GM19438 (cell line): Measurements from ENCODE around the gene HES2.
A peak's percentile ranks its signal among the peaks of the same experiment; 100 is the strongest.
"Not testable (repeated sequence)": the region's sequence is repeated elsewhere in the genome, so short reads cannot be mapped to it uniquely, and the experiment has no call there.

Experiments used
- ATAC-seq: cut with Tn5 transposase; IDR thresholded peaks from one replicate; pipeline ENCODE4 v1.9.1; 2021; ENCODE audit warnings: low read depth; ENCODE audit not compliant: unreplicated experiment

HES2 gene

DNA sequence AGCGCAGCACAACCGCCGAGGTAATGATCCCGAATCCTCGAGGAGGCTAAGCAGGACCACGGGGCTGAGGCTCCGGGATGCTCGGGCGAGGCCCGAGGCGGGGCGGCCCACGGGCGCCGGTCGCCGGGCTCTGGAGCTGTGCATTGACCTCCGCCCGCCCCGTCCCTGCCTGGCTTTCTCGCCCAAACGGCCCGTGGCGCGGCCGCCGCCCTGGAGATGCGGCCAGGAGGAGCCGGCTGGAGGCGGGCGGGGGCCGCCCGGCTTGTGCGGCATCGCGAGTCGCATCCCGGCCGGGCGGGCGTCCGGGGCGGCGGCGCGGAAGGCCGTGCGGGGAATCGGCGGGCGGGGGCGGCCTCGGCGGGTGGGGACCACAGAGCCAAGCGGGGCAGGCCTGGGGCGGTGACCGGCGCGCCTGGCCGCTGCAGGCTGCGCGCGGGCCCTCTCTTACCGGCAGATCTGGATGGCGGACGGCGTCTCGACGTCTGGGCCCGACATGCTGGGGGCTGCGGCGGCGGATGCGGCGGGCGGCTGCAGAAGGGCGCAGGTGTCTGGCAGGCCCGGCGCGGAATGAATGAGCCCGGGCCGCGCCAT lies 26.8 kb downstream of the HES2 start:
- ATAC-seq = peak; percentile 6

GRCh38 chr1:6391951-6392808 lies 27.5 kb downstream of the HES2 start:
- peak; percentile 1 for ATAC-seq

DNA sequence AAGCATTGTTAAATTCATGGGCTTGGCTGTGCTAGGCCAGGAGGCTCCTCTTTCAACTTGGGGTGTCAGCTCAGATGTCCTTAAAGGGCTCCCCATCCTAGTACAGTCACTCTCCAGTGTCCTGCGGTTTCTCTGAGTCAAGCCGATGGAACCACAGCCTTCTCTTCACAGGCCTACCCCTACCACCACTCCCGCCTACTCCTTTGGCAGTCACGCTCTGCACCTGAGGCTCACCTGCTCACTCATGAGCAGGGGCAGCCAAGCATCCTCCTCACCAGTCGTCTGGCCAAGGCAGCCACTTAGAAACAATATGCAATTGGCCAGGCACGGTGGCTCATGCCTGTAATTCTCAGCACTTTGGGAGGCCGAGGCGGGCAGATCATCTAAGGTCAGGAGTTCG lies 29.7 kb downstream of the HES2 start:
- ATAC-seq = no peak

DNA sequence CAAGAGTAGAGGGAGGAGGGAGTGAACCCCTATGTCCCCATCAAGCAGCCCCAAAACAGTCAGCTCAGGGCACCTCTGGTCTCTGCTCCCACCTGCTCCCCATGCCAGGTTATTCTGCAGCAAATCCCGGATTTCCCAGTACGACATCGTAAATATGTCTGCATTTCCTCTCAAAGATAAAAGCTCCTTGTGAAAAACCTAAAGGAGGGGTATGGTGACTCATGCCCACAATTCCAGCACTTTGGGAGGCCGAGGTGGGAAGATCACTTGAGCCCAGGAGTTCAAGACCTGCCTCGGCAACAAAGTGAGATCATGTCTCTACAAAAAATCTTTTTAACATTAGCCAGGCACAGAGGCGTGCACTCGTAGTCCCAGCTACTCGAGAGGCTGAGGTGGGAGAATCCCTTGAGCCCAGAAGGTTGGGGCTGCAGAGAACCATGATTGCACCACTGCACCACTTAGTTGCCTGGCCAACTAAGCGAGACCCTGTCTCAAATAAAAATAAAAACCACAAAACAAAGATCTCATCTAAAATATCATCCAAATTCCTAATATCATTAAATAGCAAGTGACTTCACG lies 33.3 kb downstream of the HES2 start:
- ATAC-seq = no peak

GRCh38 chr1:6385488-6386191 lies 34.1 kb downstream of the HES2 start:
- ATAC-seq = no peak

- ATAC-seq = no peak
Measured at GRCh38 chr1:6384962-6385361, 34.8 kb downstream of the HES2 start.

DNA sequence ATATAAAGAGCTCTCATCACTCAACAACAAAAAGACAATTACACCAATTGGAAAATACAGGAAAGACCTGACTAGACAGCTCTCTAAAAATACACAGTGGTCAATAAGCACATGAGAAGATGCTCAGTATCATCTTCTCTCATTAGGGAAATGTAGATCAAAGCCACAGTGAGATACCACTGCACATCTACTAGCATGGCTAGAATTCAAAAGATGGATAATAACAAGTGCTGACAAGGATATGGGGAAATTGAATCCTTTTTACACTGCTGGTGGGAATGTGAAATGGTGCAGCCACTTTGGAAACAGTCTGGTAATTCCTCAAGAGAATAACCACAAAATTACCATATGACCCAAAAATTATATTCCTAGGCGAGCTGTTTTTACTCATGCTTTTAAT lies 35.6 kb downstream of the HES2 start:
- no peak for ATAC-seq

DNA sequence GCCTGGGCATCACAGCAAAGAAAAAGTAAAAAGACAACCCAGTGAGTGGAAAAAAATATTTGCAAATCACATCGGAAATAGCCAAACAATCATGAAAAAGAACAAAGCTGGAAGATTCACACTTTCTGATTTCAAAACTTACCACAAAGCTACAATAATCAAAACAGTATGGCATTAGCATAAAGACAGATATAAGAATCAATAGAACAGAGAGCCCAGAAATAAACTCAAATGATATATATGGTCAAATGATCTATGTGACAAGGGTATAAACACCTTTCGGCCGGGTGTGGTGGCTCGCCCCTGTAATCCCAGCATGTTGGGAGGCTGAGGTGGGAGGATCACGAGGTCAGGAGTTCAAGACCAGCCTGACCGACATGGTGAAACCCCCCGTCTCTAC lies 39.7 kb downstream of the HES2 start:
- no peak for ATAC-seq

- ATAC-seq = no peak
Measured at GRCh38 chr1:6378096-6378746, 41.5 kb downstream of the HES2 start.

GRCh38 chr1:6373961-6374720 lies 45.6 kb downstream of the HES2 start:
- no peak for ATAC-seq

DNA sequence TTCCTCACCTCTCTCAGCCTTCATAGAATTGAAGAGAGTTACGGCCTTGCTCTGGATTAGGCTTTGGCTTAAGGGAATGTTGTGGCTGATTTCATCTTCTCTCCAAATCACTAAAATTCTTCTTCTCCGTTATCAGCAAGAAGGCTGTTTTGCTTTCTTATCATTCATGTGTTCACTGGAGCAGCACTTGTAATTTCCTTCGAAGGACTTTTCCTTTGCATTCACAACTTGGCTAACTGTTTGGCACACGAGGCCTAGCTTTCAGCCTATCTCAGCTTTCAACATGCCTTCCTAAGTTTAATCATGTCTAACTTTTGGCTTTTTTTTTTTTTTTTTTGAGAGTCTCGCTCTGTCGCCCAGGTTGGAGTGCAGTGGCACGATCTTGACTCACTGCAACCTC lies 47.5 kb downstream of the HES2 start:
- not testable (repeated sequence) for ATAC-seq

DNA sequence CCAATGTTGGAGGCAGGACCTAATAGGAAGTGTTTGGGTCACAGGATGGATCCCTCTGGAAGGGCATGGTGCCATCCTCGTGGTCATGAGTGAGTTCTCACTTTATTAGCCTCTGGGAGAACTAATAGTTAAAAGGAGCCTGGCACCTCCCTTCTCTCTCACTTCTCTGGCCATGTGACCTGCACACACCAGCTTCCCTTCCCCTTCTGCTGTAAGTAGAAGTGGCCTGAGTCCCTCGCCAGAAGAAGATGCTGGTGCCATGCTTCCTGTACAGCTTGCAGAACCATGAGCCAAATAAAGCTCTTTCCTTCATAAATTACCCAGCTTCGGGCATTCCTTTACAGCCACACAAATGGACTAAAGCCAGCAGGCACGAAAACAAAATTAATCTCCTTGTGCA lies 49.7 kb downstream of the HES2 start:
- no peak for ATAC-seq

- ATAC-seq = no peak
Measured at GRCh38 chr1:6367381-6368012, 52.2 kb downstream of the HES2 start.

- ATAC-seq = no peak
Measured at GRCh38 chr1:6365047-6365446, 54.7 kb downstream of the HES2 start.

DNA sequence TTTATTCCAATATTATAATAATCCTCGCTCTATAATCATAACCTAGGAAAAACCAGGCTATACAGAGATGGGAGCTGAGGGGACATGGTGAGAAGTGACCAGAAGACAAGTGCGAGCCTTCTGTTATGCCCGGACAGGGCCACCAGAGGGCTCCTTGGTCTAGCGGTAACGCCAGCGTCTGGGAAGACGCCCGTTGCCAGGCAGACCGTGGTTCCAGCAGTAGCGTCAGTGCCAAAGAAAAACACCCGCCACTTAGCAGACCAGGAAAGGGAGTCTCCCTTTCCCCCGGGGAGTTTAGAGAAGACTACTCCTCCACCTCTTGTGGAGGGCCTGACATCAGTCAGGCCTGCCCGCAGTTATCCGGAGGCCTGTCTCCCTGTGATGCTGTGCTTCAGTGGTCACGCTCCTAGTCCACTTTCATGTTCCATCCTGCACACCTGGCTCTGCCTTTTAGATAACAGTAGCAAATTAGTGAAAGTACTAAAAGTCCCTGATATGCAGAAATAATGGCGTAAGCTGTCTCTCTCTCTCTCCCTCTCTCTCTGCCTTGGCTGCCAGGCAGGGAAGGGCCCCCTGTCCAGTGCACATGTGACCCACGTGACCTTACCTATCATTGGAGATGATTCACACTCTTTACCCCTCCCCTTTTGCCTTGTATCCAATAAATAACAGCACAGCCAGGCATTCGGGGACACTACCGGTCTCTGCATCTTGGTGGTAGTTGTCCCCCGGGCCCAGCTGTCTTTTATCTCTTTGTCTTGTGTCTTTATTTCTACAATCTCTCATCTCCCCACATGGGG lies 56.4 kb downstream of the HES2 start:
- not testable (repeated sequence) for ATAC-seq
